SK-N-MC (cell line): ENCODE data around the gene STK38L.

ENCODE experiments used
- EZH2 ChIP-seq: fragments of 200-600 bp; sonication (generic); IDR thresholded peaks from one replicate; pipeline ENCODE4 v1.6.1; 2017; ENCODE audit warnings: antibody characterized with exemption
- POLR2AphosphoS5 ChIP-seq: IDR thresholded peaks from 2 replicates; pipeline ENCODE4 v1.6.1; 2012; ENCODE audit warnings: mild to moderate bottlenecking, low read depth, low read length, borderline replicate concordance

- TF ChIP-seq EZH2, result no peak
- no peak for TF ChIP-seq POLR2AphosphoS5
Observed at GRCh38 chr12:27292718-27293117, 48.6 kb downstream of the STK38L start.
